Activated B cell treated with CpG ODN at 0.5 μM for 24 hours (primary cell): ENCODE measurements around the gene ACOT11. TPM values are rescaled to one million over a fixed set of nuclear protein-coding genes. Genes with fewer than 3 reads are reported as not detected.
A peak's percentile ranks its signal among the peaks of the same experiment; 100 is the strongest.

Experiments used
- ATAC-seq: fragments of 200-7000 bp; cut with Tn5 transposase; one replicate; pipeline ENCODE4 v1.10.0; 2021; ENCODE audit warnings: low read depth, mild to moderate bottlenecking, moderate library complexity
- CTCF ChIA-PET: fragments of 350-600 bp; sonication (Branson Sonifier 250); formaldehyde crosslinking; loops from one replicate; lab custom pipeline; 2021; ENCODE audit warnings: antibody characterized with exemption; lab: Charles Lee
- POLR2A ChIA-PET: fragments of 350-600 bp; sonication (Branson Sonifier 250); formaldehyde crosslinking; loops from one replicate; lab custom pipeline; 2021; ENCODE audit warnings: antibody characterized with exemption; lab: Charles Lee
- DNase-seq: peaks from one replicate; pipeline ENCODE4 v3.0.0; 2022
- H3K27ac Mint-ChIP-seq: one replicate; pipeline ENCODE4 v1.8.0; 2020; ENCODE audit warnings: mixed read lengths
- H3K27me3 Mint-ChIP-seq: one replicate; pipeline ENCODE4 v1.8.0; 2021; ENCODE audit warnings: mixed read lengths
- H3K36me3 Mint-ChIP-seq: one replicate; pipeline ENCODE4 v1.8.0; 2021; ENCODE audit warnings: low read depth, mixed read lengths
- H3K4me1 Mint-ChIP-seq: one replicate; pipeline ENCODE4 v1.8.0; 2021; ENCODE audit warnings: mixed read lengths
- H3K4me3 Mint-ChIP-seq: one replicate; pipeline ENCODE4 v1.8.0; 2020; ENCODE audit warnings: mild to moderate bottlenecking, mixed read lengths
- H3K9me3 Mint-ChIP-seq: one replicate; pipeline ENCODE4 v1.8.0; 2020; ENCODE audit warnings: mixed read lengths
- intact Hi-C: fragments of 100-400 bp; cut with micrococcal nuclease; formaldehyde crosslinking; loops from one replicate; pipeline ENCODE4 v1.15.1; 2024
- total RNA-seq: library from RNA; stranded (reverse); gene quantifications from 2 replicates; pipeline ENCODE4 v1.2.3, GENCODE V29; 2022
- TF ChIP-seq, protein P1 (sequence below): fragments of 200-600 bp; IDR thresholded peaks from one replicate; pipeline ENCODE4 v1.8.0; 2022; ENCODE audit warnings: antibody characterized with exemption, mild to moderate bottlenecking

ACOT11 gene
- total RNA-seq, 1 donor from 2014 or later = 0.16 TPM

DNA sequence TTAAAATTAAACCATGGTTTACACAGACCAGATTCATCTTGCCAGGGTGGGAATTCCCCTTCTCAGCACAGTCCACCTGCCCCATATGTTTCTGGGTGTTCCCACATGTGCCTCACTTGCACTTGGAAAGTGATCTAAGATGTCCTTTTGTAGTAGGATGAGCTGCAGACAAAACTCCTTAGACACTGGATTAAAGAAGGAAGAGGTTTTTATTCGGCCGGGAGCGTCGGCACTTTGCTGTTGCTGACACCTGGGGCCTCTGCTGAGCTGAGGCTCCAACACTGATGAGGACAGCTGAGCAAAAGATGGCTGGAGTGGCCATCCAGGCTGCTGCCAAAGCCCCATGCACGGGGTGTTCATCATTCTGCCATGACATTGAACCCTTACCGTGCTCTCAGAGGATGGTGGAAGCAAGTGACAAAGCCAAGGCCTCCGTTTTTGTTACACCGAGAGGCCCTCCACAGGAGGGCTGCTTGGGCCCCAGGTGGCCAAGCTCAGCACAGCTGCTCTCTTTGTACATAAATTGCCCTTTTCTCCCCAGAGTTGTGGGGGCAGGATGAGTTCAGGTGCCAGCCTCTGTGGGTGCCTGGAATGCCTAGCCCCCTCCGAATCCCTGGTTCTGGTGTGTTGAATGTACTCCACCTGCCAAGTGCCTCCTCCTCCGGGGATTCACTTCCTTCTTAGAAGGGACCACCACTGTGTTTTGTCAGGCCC is 7.3 kb upstream of the ACOT11 start:
- POLR2A ChIA-PET = no interaction called here
- Mint-ChIP-seq H3K4me3 (no peak overlapping the region), H3K36me3 (no peaks in the 10 kb centered on the region), H3K4me1 (peaks cover 12% of the 10 kb centered on the region), H3K9me3 (no peaks in the 10 kb centered on the region), H3K27me3 (peaks cover 26% of the 10 kb centered on the region), H3K27ac (no peak overlapping the region)
- ATAC-seq (no peak), DNase-seq (no peak)
- intact Hi-C loops = no loop called here
- CTCF ChIA-PET = no interaction called here
- TF ChIP-seq, protein P1, sequence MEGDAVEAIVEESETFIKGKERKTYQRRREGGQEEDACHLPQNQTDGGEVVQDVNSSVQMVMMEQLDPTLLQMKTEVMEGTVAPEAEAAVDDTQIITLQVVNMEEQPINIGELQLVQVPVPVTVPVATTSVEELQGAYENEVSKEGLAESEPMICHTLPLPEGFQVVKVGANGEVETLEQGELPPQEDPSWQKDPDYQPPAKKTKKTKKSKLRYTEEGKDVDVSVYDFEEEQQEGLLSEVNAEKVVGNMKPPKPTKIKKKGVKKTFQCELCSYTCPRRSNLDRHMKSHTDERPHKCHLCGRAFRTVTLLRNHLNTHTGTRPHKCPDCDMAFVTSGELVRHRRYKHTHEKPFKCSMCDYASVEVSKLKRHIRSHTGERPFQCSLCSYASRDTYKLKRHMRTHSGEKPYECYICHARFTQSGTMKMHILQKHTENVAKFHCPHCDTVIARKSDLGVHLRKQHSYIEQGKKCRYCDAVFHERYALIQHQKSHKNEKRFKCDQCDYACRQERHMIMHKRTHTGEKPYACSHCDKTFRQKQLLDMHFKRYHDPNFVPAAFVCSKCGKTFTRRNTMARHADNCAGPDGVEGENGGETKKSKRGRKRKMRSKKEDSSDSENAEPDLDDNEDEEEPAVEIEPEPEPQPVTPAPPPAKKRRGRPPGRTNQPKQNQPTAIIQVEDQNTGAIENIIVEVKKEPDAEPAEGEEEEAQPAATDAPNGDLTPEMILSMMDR = no peak

- CTCF ChIA-PET = no interaction called here
- intact Hi-C loops = no loop called here
- no peaks in the 10 kb centered on the region for H3K36me3 Mint-ChIP-seq
- no peaks in the 10 kb centered on the region for H3K9me3 Mint-ChIP-seq
- TF ChIP-seq, protein P1 = no peak
- peak; percentile 24 for DNase-seq
- POLR2A ChIA-PET = interaction anchor here (0.6 kb wide), 1 partner anchor 659 kb away, joined by 3 read pairs; no protein-coding TSS in a partner anchor
- ATAC-seq = peak; percentile 64
- H3K27ac Mint-ChIP-seq = no peak overlapping the region
- H3K4me1 Mint-ChIP-seq = peaks cover 12% of the 10 kb centered on the region
- peak overlapping the region; percentile 70 for H3K4me3 Mint-ChIP-seq
- H3K27me3 Mint-ChIP-seq = peaks cover 24% of the 10 kb centered on the region
Observed at GRCh38 chr1:54542120-54542961, 5.7 kb upstream of the ACOT11 start.

DNA sequence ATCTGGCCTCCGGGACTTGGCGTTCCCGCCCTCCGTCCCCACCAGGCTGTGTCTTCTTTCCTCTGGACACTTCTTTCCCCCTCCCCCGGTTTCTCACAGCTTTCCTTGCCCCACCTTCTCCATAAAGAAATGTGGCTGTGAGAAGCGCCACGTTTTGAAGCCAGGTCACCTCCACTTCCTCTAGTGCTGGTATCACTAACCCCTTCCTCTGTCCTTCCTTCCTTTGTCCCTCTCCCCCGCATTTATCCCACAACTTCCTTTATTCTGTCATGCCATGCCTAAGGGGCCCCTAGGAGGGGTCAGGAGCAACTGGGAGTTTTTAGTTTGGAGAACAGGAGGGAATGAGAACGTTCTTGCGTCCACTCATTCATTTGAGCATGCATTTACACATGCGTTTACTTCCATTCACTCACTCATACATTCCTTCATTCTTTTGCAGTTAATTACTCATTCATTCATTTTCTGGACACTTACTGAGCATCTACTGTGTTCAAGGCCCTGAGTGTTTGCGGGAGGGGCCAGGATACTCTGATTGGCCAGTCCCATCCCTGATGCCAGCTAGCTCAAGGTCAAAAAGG is 5.0 kb upstream of the ACOT11 start:
- CTCF ChIA-PET = no interaction called here
- POLR2A ChIA-PET = interaction anchor here (0.6 kb wide), 1 partner anchor 660 kb away, joined by 3 read pairs; no protein-coding TSS in a partner anchor
- no peak overlapping the region for H3K4me3 Mint-ChIP-seq
- no peaks in the 10 kb centered on the region for H3K36me3 Mint-ChIP-seq
- peaks cover 26% of the 10 kb centered on the region for H3K27me3 Mint-ChIP-seq
- ATAC-seq (no peak), DNase-seq (no peak)
- intact Hi-C loops = no loop called here
- peaks cover 12% of the 10 kb centered on the region for H3K4me1 Mint-ChIP-seq
- H3K27ac Mint-ChIP-seq = no peak overlapping the region
- no peaks in the 10 kb centered on the region for H3K9me3 Mint-ChIP-seq
- TF ChIP-seq, protein P1 = no peak

GRCh38 chr1:54543729-54544496 is 4.1 kb upstream of the ACOT11 start:
- DNase-seq (no peak), ATAC-seq (no peak)
- H3K4me1 Mint-ChIP-seq = peaks cover 12% of the 10 kb centered on the region
- intact Hi-C loops = no loop called here
- H3K4me3 Mint-ChIP-seq = no peak overlapping the region
- no peaks in the 10 kb centered on the region for H3K9me3 Mint-ChIP-seq
- no peaks in the 10 kb centered on the region for H3K36me3 Mint-ChIP-seq
- ChIA-PET CTCF (no interaction called here), POLR2A (no interaction called here)
- peaks cover 26% of the 10 kb centered on the region for H3K27me3 Mint-ChIP-seq
- H3K27ac Mint-ChIP-seq = no peak overlapping the region
- TF ChIP-seq, protein P1 = no peak
